AG10803 (cell line): ENCODE data around the gene PRR36.

Experiments
- DNase-seq: peaks from one replicate; pipeline ENCODE4 v3.0.0; 2010; ENCODE audit warnings: low read depth
- H3K4me3 ChIP-seq: 2 replicates; pipeline ENCODE4 v1.5.1; 2011; ENCODE audit warnings: mild to moderate bottlenecking, low read length, control low read depth
- CTCF ChIP-seq: conservative IDR thresholded peaks from 2 replicates; pipeline ENCODE4 v1.5.1; 2011; ENCODE audit warnings: mild to moderate bottlenecking, low read length, control low read depth, inconsistent platforms

Gene PRR36

GRCh38 chr19:7847664-7848063, 26.5 kb downstream of the PRR36 start:
- no peak for TF ChIP-seq CTCF
- H3K4me3 ChIP-seq = no peak overlapping the region
- DNase-seq = no peak

- H3K4me3 ChIP-seq = no peak overlapping the region
- no peak for DNase-seq
- TF ChIP-seq CTCF = no peak
Measured at GRCh38 chr19:7846155-7846646, 28.0 kb downstream of the PRR36 start.

GRCh38 chr19:7845390-7846154, 28.6 kb downstream of the PRR36 start:
- TF ChIP-seq CTCF = no peak
- no peak overlapping the region for H3K4me3 ChIP-seq
- no peak for DNase-seq

- H3K4me3 ChIP-seq = no peak overlapping the region
- TF ChIP-seq CTCF = no peak
- no peak for DNase-seq
Measured at GRCh38 chr19:7844951-7845350, 29.2 kb downstream of the PRR36 start.

- no peak for DNase-seq
- no peak overlapping the region for H3K4me3 ChIP-seq
- no peak for TF ChIP-seq CTCF
Measured at GRCh38 chr19:7844405-7844804, 29.8 kb downstream of the PRR36 start.

GRCh38 chr19:7843521-7843920, 30.7 kb downstream of the PRR36 start:
- no peak overlapping the region for H3K4me3 ChIP-seq
- DNase-seq = no peak
- no peak for TF ChIP-seq CTCF

GRCh38 chr19:7842661-7843294, 31.4 kb downstream of the PRR36 start:
- TF ChIP-seq CTCF = no peak
- DNase-seq = no peak
- no peak overlapping the region for H3K4me3 ChIP-seq
